Thyroid gland (tissue), 4 donors: ENCODE data around the gene ARHGEF4.

Experiments
- POLR2A ChIP-seq, 2 donors: fragments of 450-650 bp; IDR thresholded peaks; one replicate each; pipeline ENCODE4 v1.6.1; 2017; ENCODE audit warnings: antibody characterized with exemption in 2 of 2, mild to moderate bottlenecking in 2 of 2, moderate library complexity in 1 of 2
- TF ChIP-seq, protein P1 (sequence below), 6 experiments: fragments of 200-600 bp in 3 of 6; fragments of 450-650 bp in 3 of 6; sonication (generic) in 3 of 6; IDR thresholded peaks; one replicate each; pipeline ENCODE4 v1.5.1; 2016 to 2019; ENCODE audit warnings: antibody characterized with exemption in 6 of 6, mild to moderate bottlenecking in 2 of 6, inconsistent platforms in 1 of 6, moderate library complexity in 1 of 6

DNA sequence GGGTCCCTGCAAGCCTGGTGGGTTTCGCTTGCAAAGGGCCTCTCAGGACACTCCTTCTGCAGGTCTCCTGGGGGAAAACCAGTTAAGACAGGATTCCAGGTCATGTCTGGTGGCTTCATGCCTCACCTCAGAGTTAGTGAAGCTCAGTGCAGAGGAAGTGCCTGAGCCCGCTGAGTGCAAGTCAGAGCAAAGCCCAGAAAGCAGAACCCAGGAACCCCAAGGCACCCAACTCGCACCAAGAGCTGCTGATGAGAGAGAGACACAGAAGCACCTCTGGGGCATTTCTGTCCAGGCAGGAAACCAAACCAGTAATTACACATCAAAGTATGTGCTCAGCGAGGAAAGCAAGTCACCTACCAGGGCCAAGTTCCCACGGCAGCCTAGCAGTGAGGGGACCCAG is 78.4 kb downstream of the ARHGEF4 start:
- TF ChIP-seq, protein P1, sequence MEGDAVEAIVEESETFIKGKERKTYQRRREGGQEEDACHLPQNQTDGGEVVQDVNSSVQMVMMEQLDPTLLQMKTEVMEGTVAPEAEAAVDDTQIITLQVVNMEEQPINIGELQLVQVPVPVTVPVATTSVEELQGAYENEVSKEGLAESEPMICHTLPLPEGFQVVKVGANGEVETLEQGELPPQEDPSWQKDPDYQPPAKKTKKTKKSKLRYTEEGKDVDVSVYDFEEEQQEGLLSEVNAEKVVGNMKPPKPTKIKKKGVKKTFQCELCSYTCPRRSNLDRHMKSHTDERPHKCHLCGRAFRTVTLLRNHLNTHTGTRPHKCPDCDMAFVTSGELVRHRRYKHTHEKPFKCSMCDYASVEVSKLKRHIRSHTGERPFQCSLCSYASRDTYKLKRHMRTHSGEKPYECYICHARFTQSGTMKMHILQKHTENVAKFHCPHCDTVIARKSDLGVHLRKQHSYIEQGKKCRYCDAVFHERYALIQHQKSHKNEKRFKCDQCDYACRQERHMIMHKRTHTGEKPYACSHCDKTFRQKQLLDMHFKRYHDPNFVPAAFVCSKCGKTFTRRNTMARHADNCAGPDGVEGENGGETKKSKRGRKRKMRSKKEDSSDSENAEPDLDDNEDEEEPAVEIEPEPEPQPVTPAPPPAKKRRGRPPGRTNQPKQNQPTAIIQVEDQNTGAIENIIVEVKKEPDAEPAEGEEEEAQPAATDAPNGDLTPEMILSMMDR (IDR thresholded peaks at IDR 0.05), result no peak
- TF ChIP-seq POLR2A (IDR thresholded peaks at IDR 0.05), result no peak
